Measurements from ENCODE around the gene ARF4. TPM values are rescaled to one million over a fixed set of nuclear protein-coding genes. Genes with fewer than 3 reads are reported as not detected.

ARF4 gene
- total RNA-seq, 3 donors from 2014 or later, result 114 to 164 (median 115) TPM

- Histone ChIP-seq H3K4me1 (ENCODE audit: low read depth) (no peaks in the 10 kb centered on the region), H3K4me3 (no peak overlapping the region), H3K9me3 (no peaks in the 10 kb centered on the region), H3K36me3 (ENCODE audit: low read depth) (no peaks in the 10 kb centered on the region)
- peak; percentile 66 for ATAC-seq
- TF ChIP-seq, protein P1, sequence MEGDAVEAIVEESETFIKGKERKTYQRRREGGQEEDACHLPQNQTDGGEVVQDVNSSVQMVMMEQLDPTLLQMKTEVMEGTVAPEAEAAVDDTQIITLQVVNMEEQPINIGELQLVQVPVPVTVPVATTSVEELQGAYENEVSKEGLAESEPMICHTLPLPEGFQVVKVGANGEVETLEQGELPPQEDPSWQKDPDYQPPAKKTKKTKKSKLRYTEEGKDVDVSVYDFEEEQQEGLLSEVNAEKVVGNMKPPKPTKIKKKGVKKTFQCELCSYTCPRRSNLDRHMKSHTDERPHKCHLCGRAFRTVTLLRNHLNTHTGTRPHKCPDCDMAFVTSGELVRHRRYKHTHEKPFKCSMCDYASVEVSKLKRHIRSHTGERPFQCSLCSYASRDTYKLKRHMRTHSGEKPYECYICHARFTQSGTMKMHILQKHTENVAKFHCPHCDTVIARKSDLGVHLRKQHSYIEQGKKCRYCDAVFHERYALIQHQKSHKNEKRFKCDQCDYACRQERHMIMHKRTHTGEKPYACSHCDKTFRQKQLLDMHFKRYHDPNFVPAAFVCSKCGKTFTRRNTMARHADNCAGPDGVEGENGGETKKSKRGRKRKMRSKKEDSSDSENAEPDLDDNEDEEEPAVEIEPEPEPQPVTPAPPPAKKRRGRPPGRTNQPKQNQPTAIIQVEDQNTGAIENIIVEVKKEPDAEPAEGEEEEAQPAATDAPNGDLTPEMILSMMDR (IDR thresholded peaks at IDR 0.05), result no peak
- no peak for DNase-seq
- intact Hi-C loops (cut with DNase I, micrococcal nuclease), result no loop called here
Measured at GRCh38 chr3:57530071-57530608, 67.0 kb downstream of the ARF4 start.

Other genes with a start within 250 kb of the ARF4 start
- under 1 TPM; 0.07 to 0.26 (median 0.16) TPM for gene DNAH12, start 53.0 kb downstream of the ARF4 start, total RNA-seq
- gene PDE12, start 41.1 kb downstream of the ARF4 start, total RNA-seq, result 10 to 100 TPM; 18.2 to 19.9 (median 19.5) TPM
- gene DENND6A, start 95.7 kb upstream of the ARF4 start, total RNA-seq, result 10 to 100 TPM; 19.6 to 34.7 (median 20.4) TPM
- 100 to 1,000 TPM in 1 of 3 donors, 10 to 100 TPM in 2; 73.8 to 298 (median 83.8) TPM for gene SLMAP, start 159.0 kb upstream of the ARF4 start, total RNA-seq

All from mucosa of descending colon (tissue), 3 donors.